Stimulated activated CD4-positive, alpha-beta T cell treated with anti-CD3 and anti-CD28 coated beads, Interleukin-2, amount 100 ng/mL, for 4 hours (primary cell): ENCODE measurements around the gene POLD1.
"Not testable (repeated sequence)": the region's sequence is repeated elsewhere in the genome, so short reads cannot be mapped to it uniquely, and the experiment has no call there.

Source experiments
- DNase-seq: peaks from one replicate; pipeline ENCODE4 v3.0.0-alpha.2; 2020; ENCODE audit warnings: low read depth

POLD1 gene

DNA sequence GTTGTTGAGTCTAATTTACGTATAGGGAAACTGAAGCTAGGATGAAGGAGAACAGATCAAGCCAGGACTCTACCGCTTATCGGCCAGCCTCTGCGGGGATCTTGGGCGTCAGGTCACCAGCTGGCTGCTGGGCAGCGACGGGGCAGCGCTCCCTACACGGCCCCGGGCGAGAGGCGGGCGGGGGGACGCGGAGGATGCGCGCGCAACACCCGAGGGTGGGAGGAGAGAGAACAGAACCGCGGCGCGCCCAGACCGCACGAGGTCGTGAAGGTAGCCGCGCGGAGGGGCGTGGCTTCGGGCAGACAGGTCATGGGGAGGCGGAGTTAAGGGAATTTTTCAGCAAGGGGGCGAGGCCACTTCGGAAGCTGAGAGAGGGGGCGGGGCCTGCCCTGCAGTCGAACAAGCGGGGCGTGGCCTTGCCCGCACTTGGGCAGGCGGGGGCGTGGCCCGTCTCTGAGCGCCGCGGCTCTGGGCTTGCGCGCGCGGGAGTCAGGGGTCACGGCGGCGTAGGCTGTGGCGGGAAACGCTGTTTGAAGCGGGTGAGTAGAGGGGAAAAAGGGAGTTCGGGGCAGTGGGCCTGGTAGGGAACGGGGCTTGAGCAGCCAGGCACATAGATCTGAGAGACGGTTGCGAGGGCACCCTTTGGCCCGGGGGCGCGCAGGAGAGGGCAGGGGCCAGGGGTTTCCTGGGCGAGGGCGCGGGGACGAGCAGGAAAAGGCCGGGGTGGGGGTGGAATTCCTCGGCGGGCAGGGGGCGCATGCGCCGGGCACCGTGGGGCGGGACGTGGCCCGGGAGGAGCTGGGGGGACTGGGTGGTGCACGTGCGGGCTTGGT, at the start of gene POLD1:
Gene POLD1, plus strand, starts transcription at position 496 of the 833 bp plus-strand sequence. CDS start 14,505 bp downstream, outside the sequence.
- DNase-seq, result peak; percentile 99

DNA sequence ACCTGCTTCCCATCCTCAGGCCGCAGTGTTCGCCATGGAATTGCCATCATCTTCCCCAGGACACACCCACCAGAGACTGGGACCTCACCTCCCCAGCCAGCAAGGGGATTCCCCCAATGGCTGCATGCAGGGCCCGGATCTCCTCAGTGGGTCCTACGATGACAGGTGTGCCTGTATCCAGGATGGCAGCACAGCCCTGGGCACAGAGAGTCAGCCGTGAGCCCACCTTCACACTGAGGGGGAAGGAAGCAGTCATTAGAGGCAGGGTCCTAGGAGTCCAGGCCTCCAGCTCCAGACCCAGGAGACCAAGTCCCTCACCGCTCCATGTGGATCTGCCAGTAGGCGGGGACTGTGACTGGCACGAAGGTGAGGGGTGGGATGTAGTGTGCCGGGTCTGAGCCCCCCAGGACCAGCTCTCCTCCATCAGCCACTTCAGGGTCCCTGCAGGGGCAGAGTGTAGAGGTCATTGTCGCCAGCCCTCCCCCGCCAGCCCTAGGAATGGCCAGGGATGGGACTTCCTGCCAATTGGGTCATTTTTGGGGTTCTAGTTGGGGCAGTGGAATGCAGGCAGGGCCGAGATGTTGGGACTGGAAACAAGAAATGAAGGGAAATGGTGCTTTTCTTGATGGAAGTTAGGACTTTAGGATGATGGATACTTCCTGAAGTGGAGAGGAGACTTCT, 49.3 kb upstream of the POLD1 start:
- no peak for DNase-seq

DNA sequence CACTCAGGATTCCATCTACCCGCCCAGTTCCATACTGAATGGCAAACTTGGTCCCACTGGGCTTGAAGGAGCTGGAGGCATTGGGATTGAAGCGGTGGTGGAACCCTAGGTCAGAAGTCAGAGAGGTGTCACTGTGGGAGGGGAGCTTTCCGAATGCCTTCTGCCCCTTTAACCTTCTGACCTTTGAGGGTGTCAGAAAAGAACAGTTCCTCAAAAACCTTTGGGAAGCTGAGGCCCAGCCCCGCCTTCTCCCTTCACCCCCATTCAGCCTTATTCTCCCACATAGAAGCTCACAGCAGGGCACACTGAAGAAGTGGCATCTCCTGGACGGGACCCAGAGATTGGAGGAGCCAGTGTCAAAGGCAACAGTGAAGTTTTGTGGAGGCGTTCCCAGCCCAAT, 47.1 kb upstream of the POLD1 start:
- not testable (repeated sequence) for DNase-seq

DNA sequence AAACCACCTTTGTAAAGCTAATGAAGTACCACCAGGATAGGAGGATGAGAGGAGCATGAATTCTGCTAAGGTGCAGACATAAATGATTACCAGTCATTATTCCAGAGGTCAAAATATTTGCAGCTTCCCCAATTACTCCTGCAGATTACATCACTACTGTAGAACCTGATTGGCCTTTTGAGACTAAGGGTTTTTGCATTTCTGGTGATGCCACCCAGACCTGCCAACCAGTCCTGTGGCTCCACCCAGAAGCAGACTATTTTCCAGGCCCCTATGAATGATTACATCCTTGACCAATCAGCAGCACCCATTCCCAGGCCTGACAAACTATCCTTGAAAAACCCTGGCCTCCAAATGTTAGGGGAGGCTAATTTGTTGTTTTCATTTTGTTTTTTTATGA, 43.8 kb upstream of the POLD1 start:
- DNase-seq, result no peak

DNA sequence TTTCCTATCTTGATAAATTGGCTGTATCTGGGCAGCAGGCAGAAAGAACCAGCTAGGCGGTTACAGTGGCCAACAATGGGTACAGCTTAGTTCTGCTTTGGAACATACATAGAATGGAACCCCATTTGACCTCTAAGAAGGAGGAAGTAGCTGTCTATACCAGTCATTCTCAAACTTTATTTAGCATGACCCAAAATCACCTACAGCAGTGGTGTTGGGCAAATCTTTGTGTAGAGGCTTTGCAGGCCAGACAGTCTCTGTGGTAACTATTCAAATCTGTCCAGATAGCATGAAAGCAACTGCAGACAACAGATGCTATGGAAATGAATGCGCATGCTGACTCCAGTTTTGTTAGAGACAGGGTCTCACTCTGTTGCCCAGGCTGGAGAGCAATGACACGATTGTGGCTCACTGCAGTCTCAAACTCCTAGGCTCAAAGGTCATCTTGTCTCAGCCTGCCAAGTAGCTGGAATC, 43.0 kb upstream of the POLD1 start:
- DNase-seq, result no peak

DNA sequence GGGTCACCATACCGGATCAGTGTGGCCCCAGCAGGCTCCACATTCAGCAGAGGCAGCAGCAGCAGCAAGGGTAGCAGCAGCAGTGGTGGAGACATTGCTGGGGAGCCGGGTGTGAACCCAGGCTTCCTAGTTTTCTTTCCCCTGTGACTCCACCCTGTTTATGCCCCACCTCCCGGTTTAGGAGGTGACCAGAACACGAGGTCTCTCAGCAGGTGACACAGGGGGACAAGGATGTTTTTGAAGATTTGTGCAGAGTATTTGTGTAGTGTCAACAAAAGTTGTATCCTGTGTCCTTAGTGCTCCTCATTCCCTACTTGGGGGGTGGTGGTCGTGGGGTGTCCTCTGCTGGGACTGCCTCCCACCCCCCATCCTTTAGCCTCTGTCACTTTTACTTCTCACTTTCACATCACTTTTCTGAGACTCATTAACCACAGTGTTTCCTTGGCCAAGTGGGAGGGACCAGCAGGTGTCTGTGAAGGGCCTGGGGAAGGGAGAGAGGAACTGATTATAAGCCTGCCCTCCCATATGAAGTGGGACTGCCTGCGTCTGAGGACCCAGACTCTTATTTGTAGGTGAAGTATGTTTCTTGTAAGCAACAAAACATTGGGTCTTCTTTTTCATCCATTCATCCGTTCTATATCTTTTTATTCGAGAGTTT, 39.4 kb upstream of the POLD1 start:
- DNase-seq, result no peak

DNA sequence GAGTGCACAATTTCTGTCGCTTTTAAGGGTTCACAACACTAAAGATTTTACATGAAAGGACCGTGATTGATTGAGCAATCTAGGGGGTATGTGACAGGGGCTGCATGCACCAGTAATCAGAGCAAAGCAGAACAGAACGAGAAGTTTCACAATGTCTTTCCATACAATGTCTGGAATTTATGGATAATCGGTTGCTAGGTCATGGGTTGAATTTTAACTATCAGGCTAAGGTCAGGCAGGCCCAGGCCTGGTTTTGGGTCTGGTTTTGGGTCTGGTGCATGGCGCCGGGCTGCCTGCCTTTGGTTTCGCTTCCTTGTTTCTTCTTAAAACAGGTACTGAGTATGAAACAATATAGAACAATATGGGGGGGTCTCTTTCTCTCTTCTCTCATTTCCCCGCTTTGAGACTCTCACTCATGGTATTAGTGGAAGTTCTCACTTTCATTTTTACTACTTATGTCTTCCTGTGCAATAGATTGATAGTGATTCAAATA, 37.0 kb upstream of the POLD1 start:
- DNase-seq, result not testable (repeated sequence)

DNA sequence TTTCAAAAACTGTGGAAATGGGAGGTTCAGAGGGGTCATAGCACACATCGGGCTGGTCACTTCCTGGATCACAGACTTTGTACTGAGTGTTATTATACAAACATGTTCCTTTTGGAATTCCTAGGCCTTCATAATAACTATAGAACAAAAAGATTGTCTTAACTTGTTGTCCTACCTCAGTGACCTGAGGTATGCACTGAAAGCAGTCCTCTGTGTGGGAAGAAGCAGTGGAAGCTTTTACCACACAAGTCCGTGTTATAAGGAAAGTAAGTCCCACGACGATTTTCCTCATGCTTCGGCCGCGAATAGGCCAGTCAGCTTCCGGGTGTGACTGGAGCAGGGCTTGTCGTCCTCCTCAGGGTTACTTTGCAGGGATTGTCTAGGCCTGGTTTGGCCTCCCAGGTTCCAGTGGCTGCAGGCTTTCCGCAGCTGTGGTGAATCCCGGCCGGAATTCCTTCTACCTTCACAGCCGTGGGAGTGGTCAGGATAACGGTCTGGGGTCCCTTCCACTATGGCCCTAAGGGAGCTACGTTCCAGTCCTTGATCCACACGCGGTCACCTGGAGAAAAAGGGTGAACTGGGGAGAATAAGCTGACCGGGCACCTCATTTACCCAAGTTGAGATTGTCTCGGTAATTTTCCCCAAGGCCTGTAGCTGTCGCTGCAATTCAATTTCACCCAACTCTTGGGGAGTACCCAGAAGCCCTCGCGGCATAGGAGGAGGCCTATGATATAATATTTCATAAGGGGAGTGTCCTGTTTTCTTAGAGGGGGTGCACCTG, 34.7 kb upstream of the POLD1 start:
- DNase-seq, result no peak

DNA sequence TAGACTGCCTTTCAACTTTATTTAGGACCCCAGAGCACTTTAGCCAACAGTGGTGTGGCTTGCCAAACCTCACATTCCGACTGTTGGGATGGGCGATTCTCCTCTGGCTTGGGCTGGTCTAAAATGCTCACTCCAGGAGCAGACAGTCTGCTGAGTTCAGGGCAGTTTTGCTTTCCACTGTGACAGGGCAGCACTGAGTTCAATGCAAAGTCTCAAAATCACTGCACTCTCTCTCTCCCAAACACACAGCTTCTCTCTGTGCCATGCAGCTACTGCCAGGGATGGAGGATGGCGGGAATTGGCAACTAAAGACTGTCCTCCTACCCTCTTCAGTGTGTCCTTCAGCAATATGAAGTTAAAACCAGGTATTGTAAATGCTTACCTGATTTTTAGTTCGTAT, 31.9 kb upstream of the POLD1 start:
- no peak for DNase-seq

DNA sequence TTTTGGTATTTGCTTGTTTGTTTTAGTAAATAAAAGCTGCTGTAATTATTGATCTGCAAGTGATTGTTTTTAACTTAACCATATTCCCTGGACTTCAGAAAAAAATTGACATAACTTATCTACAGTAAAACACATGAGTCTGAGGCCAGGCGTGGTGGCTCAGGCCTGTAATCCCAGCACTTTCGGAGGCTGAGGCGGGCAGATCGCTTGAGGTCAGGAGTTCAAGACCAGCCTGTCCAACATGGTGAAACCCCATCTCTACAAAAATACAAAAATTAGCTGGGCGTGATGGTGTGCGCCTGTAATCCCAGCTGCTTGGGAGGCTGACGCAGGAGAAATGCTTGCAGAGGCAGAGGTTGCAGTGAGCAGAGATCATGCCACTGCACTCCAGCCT, 30.7 kb upstream of the POLD1 start:
- DNase-seq, result not testable (repeated sequence)

DNA sequence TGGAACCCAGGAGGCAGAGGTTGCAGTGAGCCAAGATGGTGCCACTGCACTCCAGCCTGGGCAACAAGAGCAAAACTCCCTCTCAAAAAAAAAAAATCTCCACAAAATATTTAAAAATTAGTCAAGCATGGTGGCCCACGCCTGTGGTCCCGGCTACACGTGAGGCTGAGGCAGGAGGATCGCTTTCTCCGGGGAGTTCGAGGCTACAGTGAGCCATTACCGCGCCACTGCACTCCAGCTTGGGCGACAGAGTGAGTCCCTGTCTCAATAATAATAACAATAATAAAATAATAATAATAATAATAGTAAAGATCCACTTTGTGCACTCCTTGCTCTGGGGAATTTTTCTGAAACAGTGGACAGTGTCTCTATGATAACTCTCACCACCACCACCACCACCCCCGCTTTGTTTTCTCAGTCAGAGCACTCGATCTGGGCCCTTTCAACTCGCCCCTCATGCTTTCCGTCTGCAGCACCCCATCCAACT, 27.4 kb upstream of the POLD1 start:
- DNase-seq, result no peak

DNA sequence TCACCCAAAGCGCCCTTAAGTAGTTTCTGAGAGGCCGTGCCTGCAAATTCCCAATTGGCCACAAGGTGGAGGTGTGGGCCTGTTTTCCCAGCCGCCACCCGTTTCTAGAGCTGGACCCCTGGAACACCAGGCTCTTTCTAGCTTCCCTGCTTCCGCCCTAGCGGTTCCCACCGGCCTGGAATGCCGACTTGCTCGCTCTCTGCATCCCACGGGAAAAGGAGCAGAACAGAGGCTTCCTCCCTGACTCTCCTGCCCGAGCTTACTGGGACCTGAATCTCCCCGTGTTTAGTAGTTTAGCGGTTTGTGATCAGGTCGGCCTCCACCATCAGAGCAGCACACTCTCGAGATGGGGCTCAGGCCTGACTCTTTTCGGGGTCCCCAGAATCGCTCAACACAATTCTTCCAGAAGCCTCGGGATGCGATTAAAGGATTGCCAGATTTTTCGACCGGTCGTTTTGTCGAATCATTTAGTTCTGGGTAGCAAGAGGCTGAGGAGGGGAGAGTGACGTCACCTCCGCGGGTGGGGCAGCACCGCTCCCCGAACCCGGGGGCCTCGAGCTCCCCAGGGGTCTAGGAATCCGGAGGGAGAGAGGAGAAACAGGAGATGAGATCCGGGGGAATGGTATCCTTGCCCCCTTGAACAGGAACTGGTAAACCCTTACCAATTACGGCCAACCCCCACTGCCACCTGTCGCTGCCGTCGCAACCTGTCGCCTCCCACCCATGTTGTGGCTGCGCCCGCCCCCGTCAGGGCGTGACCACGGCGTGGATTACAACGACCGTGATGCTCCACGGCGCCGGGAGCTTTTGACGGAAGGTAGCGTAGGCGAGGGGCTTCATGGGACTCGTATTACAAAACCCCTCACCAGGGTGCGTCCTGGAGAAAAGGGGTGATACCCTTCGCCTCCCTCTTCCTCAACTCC, 26.7 kb upstream of the POLD1 start:
- peak; percentile 90 for DNase-seq

DNA sequence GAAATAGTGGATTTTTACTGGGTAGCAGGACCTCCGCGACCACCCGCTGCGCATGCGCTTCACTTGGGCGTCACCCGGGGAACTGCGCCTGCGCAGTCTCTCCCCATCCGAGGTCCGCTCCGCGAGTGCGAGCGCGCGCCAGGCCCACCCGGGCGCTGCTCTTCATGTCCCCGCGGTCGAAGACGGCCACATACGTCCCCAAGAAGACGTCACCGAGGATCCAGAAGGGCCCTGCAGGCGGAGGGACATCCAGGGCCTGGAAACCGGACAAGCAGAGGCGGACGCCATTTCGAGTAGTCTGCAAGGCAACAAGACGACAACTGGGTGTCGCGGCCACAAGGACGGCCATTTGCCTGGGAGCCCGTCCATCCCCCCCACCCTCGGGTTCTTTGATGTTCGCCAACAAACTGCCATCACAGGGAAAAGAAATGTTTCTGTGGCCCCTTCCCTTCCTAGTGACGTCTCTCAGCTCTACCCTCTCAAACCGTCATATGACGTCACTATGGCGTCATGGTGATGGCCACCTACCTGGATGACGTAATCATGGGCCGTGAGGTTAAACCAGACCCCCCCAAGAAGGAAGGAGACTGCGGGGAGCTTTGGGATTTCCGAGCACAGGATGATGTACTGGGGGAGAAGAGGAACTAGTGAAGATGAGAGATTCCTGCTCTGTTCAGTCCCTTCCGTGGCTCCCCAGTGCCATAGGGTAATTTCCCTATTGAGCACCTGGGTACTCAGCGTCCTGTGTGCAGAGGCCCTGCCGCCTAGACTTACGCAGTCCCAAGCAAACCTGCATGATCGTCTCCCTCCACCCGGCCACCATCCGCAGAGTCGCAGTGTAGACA, 25.4 kb upstream of the POLD1 start:
- DNase-seq, result peak; percentile 71

DNA sequence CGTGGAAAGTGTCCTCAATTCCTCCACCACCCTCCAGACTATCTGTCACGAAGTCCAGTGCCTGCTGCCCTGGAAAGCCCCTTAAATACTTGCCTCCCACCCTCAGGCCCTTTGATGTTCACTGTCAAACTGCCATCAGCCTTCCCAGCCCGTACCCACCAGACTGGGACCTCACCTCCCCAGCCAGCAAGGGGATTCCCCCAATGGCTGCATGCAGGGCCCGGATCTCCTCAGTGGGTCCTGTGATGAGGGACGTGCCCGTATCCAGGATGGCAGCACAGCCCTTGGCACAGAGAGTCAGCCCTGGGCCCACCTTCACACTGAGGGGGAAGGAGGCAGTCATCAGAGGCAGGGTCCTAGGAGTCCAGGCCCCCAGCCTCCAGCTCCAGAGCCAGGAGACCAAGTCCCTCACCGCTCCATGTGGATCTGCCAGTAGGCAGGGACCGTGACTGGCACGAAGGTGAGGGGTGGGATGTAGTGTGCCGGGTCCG, 24.8 kb upstream of the POLD1 start:
- no peak for DNase-seq

DNA sequence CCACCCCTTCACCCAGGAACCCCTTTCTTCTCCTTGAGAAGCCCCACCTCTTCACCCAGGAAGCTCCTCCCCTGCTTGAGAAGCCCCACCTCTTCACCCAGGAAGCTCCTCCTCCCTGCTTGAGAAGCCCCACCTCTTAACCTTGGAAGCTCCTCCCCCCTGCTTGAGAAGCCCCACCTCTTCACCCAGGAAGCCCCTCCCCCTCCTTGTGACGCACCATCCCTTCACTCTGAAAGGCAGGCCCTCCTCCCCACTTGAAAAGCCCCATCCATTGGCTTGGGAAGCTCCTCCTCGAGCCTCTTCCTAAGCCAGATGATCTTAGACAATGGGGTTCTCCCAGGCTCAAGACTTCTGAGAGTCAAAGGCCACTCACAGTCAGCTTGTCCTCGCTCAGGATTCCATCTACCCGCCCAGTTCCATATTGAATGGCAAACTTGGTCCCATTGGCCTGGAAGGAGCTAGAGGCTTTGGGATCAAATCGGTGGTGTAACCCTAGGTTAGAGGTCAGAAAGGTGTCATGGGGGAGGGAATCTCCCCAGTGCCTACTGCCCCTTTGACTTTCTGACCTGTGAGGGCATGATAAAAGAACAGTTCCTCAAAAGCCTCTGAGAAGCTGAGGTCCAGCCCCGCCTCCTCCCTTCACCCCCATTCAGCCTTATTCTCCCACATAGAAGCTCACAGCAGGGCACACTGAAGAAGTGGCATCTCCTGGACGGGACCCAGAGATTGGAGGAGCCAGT, 22.7 kb upstream of the POLD1 start:
- DNase-seq, result no peak

DNA sequence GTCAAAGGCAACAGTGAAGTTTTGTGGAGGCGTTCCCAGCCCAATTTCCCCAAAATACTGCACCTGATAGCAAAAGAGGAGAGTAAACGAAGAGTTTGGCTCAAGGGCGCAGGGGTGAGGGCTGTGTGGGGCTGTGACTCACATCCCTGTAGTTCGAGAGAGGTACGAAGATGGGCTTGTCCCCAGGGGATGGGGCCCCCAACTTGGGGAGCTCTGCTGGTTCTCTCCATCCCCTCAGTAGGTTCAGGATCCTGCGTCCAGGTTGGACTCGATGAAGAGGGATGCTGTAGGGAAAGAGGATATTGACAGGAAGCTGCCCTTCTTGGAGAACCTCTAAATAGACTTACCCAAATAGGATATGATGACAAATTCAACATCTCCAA, 22.1 kb upstream of the POLD1 start:
- no peak for DNase-seq

DNA sequence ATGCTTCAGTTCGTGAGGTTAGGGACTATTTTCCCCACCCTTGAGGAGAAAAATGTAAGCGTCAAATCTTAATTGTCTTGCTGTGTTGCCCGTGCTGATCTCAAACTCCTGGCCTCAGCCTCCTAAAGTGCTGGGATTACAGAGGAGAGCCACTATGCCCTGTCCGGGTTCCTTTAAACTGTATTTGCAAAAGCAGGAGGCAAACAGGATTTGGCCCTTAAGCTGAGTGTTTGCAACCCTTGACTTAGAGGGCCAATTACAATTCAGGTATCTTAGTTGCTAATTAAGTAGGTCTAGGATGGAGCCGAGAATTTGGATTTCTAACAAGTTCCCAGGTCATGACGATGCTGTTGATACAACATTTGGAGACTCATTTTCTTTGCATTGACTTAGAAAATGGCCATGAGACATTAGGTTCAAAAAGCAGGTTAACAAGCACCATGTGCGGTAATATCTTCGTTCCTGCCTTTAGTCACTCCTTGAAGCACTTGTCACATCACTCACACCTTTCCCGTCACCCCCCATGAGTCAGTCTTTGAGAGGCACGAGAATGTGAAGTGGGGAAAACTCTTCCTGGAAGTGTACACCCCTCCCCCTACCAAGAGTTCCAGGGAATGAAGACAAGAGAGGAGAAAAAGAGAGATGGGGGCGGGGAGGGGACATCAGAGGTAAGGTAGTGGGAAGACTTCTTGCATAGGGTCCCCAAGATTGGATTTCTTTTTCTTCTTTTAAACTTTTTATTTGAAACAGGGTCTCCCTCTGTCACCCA, 21.3 kb upstream of the POLD1 start:
- DNase-seq, result no peak
